GM13977 (cell line): ENCODE measurements around the gene FBXL7.

Source experiments
- DNase-seq: peaks from one replicate; pipeline ENCODE4 v3.0.0; 2012; ENCODE audit warnings: low spot score
- in situ Hi-C: fragments of 300-500 bp; cut with MboI; formaldehyde crosslinking; loops from one replicate; pipeline ENCODE4 v1.12.0; 2022; ENCODE audit warnings: low sequenced_read_pairs, low pct_unique_long_range_greater_than_20kb, mixed read lengths, inconsistent platforms; ENCODE audit not compliant: unreplicated experiment
- TF ChIP-seq, protein P1 (sequence below): IDR thresholded peaks from 2 replicates; pipeline ENCODE4 v1.5.1; 2012; ENCODE audit warnings: mild to moderate bottlenecking, control low read depth; ENCODE audit not compliant: insufficient read depth; ENCODE audit errors: extremely low read depth, missing control alignments

Gene FBXL7

DNA sequence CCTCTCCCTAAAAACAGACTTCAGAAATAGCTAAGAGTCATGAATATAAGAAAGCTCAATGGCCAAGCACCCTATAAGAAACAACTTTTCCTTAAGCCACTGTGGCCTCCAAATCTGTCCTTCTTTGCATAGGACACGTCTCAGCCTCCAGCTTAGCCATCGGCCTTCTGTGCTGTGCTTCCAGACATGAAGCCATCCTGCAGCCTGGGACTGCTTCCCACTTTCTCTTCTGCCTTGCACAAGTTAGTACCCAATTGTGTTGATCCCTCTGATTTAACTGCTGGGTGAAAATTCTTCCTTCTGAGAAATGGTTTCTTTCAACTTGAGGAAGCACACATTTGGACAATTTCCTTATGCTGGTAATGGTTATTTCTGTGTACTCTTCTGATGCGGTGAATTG, 344.9 kb downstream of the FBXL7 start:
- TF ChIP-seq, protein P1, sequence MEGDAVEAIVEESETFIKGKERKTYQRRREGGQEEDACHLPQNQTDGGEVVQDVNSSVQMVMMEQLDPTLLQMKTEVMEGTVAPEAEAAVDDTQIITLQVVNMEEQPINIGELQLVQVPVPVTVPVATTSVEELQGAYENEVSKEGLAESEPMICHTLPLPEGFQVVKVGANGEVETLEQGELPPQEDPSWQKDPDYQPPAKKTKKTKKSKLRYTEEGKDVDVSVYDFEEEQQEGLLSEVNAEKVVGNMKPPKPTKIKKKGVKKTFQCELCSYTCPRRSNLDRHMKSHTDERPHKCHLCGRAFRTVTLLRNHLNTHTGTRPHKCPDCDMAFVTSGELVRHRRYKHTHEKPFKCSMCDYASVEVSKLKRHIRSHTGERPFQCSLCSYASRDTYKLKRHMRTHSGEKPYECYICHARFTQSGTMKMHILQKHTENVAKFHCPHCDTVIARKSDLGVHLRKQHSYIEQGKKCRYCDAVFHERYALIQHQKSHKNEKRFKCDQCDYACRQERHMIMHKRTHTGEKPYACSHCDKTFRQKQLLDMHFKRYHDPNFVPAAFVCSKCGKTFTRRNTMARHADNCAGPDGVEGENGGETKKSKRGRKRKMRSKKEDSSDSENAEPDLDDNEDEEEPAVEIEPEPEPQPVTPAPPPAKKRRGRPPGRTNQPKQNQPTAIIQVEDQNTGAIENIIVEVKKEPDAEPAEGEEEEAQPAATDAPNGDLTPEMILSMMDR, result no peak
- DNase-seq, result no peak
- in situ Hi-C loops, result no loop called here

DNA sequence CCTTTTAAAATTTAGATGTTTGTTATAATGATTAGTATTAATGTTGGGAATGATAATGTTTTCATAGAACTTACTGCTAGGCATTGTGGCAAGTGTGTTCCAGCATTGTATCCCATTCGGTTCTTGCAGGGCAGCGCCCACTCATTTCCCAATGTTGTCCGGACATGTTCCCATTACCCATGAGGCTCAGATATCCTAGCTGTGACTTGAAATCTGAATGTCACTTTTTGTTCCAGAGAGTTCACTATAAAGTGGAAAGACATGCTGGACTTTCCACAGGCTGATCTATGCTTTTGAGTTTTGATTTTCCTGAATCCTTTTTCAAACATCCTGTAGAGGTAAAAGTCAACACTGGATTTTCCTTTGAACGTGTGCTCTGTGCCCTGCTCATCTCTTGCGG, 350.6 kb downstream of the FBXL7 start:
- DNase-seq, result no peak
- in situ Hi-C loops, result no loop called here
- TF ChIP-seq, protein P1, result no peak

DNA sequence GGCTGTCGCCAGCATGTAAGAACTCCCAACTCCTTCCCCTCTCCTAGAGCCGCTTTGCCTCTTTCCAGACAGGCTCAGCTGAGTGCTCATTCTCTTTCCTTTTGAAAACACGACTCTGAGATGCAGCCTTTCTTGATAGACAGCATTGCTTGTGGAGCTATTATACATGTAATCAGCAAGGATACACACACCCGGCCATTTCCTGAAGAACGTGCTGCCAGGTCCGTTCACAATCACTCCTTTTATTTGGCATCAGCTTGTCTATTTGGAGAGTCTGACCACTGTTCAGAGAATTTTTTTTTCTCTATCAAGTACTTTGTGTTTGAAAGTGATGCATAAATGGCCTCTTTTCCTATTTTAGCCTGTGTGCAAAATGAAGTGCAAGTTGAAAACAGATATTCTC, 351.0 kb downstream of the FBXL7 start:
- DNase-seq, result no peak
- in situ Hi-C loops, result no loop called here
- TF ChIP-seq, protein P1, result no peak

DNA sequence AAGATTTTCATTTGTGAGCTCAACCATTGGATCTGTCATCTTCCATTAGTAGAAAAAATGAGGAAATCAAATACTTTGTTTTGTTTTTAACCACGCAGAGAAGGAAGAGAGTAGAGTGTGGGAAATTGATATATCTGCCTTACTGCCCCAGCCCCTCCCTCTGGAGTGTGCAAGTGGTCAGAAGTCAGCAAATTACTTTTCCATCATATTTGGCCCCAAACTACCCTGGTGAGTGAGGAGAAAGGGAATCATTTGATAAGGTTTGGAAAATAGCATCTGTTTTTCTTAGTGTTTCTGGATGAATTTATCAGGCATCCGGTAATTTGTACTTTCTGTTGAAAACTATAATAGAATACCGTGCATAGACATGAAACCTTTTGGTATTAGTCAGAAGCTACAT, 352.2 kb downstream of the FBXL7 start:
- in situ Hi-C loops, result no loop called here
- TF ChIP-seq, protein P1, result no peak
- no peak for DNase-seq

DNA sequence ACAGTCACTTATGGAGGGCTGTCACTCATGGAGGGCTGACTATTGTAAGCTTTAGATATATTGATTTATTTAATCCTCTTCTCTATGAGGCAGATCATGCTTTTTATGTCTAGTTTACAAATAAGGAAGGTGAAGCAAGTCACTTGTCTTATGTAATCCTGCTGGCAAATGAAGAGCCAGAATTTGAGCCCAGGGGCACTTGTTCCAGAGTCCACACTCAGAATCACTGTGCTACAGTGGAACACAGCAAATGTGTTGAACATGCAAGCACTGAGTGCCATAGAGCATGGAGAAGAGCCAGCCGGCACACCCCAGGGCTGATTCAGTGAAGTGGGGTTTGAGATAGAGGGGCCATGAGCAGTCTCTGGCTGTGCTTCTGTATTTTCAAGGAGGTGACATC, 353.0 kb downstream of the FBXL7 start:
- no peak for DNase-seq
- TF ChIP-seq, protein P1, result no peak
- in situ Hi-C loops, result no loop called here

DNA sequence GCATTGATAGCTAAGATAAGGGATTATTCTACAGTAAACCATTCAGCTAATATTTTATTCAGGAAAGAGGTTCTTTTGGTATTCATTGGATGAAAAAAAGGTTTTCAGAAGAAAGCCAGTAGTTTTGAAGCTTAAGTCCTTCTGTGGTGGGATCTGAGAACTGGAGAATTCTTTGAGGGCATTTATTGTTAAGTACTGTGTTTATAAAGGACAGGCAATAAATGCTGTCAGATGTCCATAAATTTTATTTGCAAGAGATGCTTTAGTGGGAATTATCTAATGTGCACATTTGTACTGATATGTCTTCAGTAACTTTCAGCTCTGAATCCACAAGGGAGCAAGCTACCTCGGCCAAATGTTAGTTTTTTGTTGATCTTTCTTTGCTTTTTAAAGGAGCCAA, 358.3 kb downstream of the FBXL7 start:
- TF ChIP-seq, protein P1, result no peak
- in situ Hi-C loops, result no loop called here
- no peak for DNase-seq
